Measurements from ENCODE around the gene PHACTR3.
"Not testable (repeated sequence)": the region's sequence is repeated elsewhere in the genome, so short reads cannot be mapped to it uniquely, and the experiment has no call there.

Gene PHACTR3

GRCh38 chr20:59835448-59836395 lies 231.4 kb downstream of the PHACTR3 start:
- no peak for DNase-seq

- no peak for DNase-seq
Measured at GRCh38 chr20:59836767-59837166, 232.4 kb downstream of the PHACTR3 start.

- DNase-seq, result no peak
Measured at GRCh38 chr20:59837623-59838394, 233.5 kb downstream of the PHACTR3 start.

- DNase-seq, result no peak
Measured at GRCh38 chr20:59839400-59839799, 235.1 kb downstream of the PHACTR3 start.

GRCh38 chr20:59845472-59845871 lies 241.1 kb downstream of the PHACTR3 start:
- DNase-seq, result no peak

- DNase-seq, result no peak
Measured at GRCh38 chr20:59848182-59848581, 243.8 kb downstream of the PHACTR3 start.

GRCh38 chr20:59850018-59850641 lies 245.8 kb downstream of the PHACTR3 start:
- DNase-seq, result no peak

GRCh38 chr20:59856526-59856925 lies 252.2 kb downstream of the PHACTR3 start:
- DNase-seq, result not testable (repeated sequence)

GRCh38 chr20:59856941-59857340 lies 252.6 kb downstream of the PHACTR3 start:
- not testable (repeated sequence) for DNase-seq

GRCh38 chr20:59857966-59858365 lies 253.6 kb downstream of the PHACTR3 start:
- DNase-seq, result no peak

GRCh38 chr20:59858425-59858824 lies 254.1 kb downstream of the PHACTR3 start:
- DNase-seq, result no peak

GRCh38 chr20:59861401-59861800 lies 257.1 kb downstream of the PHACTR3 start:
- DNase-seq, result no peak

- DNase-seq, result no peak
Measured at GRCh38 chr20:59863058-59863457, 258.7 kb downstream of the PHACTR3 start.

GRCh38 chr20:59864726-59865125 lies 260.4 kb downstream of the PHACTR3 start:
- no peak for DNase-seq

GRCh38 chr20:59866338-59866737 lies 262.0 kb downstream of the PHACTR3 start:
- no peak for DNase-seq

GRCh38 chr20:59871096-59871495 lies 266.8 kb downstream of the PHACTR3 start:
- no peak for DNase-seq

GRCh38 chr20:59873409-59873808 lies 269.1 kb downstream of the PHACTR3 start:
- no peak for DNase-seq

- no peak for DNase-seq
Measured at GRCh38 chr20:59880198-59880597, 275.9 kb downstream of the PHACTR3 start.

GRCh38 chr20:59884494-59884893 lies 280.2 kb downstream of the PHACTR3 start:
- DNase-seq, result no peak

- DNase-seq, result no peak
Measured at GRCh38 chr20:59888050-59888449, 283.7 kb downstream of the PHACTR3 start.

GRCh38 chr20:59890035-59890434 lies 285.7 kb downstream of the PHACTR3 start:
- DNase-seq, result not testable (repeated sequence)

GRCh38 chr20:59891581-59891980 lies 287.2 kb downstream of the PHACTR3 start:
- DNase-seq, result no peak

- no peak for DNase-seq
Measured at GRCh38 chr20:59895908-59896307, 291.6 kb downstream of the PHACTR3 start.
